GM12891 (cell line): ENCODE results near the gene ARL8B.

Experiments used
- PAX5 ChIP-seq: IDR thresholded peaks from 2 replicates; pipeline ENCODE4 v1.6.1; 2011; ENCODE audit warnings: low read length, moderate library complexity, mild to moderate bottlenecking; ENCODE audit not compliant: insufficient read depth, severe bottlenecking
- POLR2A ChIP-seq: IDR thresholded peaks from 2 replicates; pipeline ENCODE4 v1.6.1; 2011; ENCODE audit warnings: low read depth, low read length, control low read depth

GRCh38 chr3:5153074-5153473, 31.0 kb downstream of the ARL8B start:
- TF ChIP-seq PAX5, result no peak
- no peak for TF ChIP-seq POLR2A
